GM21381 (cell line): ENCODE measurements around the gene C3orf22.
"Not testable (repeated sequence)": the region's sequence is repeated elsewhere in the genome, so short reads cannot be mapped to it uniquely, and the experiment has no call there.

Experiments used
- ATAC-seq: cut with Tn5 transposase; IDR thresholded peaks from one replicate; pipeline ENCODE4 v1.9.1; 2021; ENCODE audit warnings: mild to moderate bottlenecking, moderate library complexity; ENCODE audit not compliant: unreplicated experiment

C3orf22 gene, protein sequence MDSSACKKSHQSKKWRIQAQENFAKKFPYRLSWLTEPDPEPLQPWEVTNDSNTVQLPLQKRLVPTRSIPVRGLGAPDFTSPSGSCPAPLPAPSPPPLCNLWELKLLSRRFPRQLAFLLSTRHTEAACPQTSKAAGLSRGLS

DNA sequence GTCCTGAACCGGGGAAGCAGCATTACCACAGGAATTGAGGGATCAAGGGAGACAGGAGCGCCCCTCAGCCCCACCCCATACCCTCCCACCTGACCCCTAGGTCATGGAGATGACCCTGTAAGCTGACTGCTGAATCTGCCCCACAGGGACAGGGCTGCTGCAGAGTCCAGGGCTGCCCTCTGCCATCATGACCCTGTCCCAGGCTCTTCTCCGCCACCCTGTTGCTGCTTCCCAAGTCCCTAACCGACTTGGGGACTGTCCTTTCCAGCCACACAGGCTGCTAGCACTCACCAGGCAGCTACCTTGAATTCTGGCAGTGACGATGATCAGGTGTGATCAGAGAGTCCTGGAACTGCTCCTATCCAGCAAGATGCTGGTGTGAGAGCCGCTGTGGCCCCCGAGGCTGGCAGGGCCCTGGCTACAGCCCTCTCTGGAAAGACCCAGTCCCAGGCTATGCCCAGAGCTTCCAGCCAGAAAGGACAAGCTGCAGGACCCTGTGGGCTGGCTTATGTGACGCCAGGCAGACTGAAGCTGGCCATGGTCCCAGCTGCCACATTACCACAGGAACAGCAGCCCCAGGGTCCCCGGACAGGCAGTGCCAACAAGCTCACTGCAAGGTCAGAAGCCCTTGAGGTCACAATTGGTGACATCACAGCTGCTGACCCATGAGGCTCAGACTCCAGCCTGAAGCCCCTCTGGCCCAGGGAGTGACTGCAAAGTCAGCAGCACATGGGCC, at the start of gene C3orf22:
TSS of gene C3orf22 (minus strand) at position 597 of the 736 bp plus-strand sequence. CDS start 5,542 bp downstream, outside the sequence.
- ATAC-seq, result no peak

DNA sequence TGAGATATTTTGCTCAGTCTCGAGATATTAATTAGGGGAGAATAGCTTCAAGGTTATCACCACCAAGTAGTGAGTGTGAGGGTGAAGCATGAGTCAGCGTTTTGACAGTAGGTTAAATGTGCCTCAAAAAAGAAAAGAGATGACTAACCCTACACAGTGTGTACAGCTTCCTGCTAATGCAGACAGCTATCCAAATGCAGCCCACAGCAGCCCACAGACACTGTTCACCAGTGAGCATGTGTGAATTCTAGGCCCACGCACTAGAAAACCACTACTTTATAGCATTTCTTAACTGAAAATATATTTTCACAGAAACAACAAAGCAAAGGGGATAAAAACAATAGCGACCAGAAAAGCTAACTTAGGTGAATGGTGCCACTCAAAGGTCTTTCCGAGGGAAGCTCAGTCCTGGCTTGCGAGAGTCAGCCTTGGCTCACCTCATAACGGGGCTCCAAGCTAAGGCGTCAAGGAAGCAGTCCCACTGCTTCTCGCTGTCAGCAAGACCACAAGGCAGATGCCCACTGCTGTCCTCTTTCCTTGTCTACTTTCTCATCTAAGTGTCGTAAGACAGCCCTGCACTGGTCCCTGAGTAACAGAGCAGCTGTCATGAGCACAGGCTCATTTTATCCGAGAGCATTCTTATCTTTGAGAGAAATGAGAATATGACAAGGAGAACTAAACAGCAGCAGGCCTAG, 48.6 kb upstream of the C3orf22 start:
- no peak for ATAC-seq

DNA sequence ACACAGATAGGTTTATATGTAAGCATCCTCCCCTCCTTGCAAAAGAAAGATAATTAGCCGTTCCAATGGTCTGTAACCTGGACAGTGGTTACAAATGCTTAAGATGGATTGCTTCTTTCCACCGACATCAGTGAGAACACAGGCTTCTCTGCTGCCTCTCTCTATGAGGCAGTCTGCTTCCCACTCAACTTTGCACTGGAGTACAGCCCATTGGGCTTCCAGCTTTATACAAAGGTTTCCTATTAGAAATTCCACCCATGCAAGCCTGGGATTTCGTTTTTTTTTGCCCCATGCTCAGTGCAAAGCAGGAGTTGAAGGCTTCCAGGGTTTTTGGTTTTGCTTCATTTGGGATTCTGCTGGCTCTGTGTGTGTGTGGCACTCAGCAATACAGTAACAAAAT, 47.3 kb upstream of the C3orf22 start:
- no peak for ATAC-seq

DNA sequence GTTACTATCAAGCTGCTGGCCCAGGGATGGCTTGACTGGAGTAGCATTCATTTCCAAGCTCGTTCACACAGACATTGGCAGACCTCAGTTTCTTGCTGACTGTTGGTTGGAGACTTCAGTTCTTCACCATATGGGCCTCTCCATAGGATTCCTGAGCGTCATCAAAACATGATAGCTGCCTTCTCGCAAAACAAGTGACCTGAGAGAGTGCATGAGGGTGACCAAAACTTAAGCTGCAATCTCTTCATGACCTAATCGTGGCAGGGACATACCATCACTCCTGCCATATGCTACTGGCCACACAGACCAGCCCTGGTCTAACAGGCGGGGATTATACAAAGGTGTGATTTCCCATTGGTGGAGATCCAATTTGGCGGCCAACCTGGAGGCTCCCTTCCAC, 46.0 kb upstream of the C3orf22 start:
- no peak for ATAC-seq

DNA sequence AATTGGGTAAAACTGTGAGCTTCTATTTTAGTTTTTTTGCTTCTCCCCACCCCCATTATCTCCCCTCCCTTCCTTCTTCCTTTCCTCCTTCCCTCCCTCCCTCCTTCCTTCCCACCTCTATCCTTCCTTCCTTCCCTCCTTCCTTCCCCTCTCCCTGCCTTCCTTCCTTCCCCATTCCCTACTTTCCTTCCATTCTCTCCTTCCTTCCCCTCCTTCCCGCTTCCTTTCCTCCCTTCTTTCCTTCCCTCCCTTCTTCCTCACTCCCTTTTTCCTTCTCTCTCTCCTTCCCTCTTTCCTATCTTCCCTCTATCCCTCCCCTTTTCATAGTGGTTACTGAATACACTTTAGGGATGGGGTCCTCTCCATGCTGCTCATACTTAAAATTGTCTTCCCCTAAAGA, 40.4 kb upstream of the C3orf22 start:
- no peak for ATAC-seq

DNA sequence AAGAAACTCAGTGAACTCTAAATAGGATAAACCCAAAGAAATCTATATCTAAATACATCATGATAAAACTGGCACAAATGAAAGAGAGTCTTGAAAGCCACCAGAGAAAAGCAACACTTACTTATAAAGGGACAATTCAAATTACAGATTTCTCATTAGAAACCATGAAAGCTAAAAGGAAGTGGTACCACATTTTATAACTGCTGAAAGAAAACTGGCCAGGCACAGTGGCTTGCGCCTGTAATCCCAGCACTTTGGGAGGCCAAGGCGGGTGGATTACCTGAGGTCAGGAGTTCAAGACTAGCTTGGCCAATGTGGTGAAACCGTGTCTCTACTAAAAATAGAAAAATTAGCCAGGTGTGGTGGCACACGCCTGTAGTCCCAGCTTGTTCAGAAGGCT, 36.7 kb upstream of the C3orf22 start:
- ATAC-seq, result not testable (repeated sequence)

DNA sequence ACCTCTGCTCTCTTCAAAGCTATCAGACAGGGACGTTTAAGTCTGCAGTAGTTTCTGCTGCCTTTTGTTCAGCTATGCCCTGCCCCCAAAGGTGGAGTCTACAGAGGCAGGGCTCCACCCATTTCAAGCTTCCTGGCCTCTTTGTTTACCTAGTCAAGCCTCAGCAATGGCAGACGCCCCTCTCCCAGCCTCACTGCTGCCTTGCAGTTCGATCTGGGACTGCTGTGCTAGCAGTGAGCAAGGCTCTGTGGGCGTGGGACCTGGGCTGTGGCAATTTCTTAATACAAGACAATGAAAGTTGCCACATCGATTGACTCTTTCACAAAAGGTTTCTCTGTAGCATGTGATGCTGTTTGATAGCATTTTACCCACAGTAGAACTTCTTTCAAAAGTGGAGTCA, 32.8 kb upstream of the C3orf22 start:
- not testable (repeated sequence) for ATAC-seq

DNA sequence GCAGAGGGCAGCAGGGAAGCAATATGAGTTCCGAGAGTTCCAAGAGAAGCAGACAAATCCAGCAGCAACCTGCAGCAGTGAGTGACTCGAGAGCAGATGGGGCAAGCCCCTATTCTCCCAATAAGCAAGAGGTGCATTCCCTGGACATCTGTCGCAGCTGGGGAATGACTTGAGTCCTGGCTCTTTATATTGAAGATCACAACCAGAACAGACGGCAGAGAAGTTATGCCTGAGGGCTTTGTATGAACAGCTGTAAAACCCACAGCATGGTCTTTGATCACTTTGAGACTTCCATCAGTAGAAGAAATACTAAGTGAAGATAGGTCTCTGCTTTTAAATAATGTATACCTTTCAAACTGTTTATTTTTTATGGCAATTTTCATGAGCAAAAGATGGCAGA, 23.6 kb upstream of the C3orf22 start:
- no peak for ATAC-seq

DNA sequence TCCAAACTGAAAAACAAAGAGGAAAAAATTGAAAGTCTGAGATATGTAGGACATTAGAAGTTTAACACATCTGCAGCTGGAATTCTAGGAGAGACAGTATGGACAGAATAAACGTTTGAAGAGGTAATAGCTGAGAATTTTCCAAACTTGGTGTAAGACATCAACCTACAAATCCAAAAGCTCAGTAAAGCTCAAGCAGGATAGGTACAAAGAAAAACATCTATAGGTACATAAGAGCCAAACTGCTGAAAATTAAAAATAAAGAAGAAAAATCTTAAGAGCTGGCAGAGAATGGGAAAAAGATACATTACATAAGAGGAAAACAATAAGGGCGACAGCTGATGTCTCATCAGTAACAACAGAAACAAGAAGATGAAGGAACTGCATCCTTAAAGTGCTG, 22.8 kb upstream of the C3orf22 start:
- ATAC-seq, result no peak

DNA sequence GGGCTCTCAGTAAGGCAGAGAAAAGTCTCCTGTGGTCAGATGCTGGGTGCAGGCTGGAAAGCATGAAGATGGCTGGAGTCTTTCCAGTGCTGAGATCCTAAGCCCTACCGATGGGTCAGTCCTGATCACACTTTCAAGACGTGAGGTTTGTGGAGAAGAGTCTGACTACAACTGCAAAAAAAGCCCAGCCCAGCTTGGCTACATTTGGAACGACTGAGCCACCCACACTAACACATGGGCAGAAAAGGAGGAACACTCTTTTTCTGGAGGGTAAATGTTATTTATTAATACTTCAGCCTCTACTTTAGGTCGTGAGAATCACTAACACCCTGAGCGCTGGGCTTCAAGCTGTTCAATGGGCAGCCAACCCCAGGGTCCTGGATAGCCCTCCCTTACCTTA, 22.0 kb upstream of the C3orf22 start:
- no peak for ATAC-seq

DNA sequence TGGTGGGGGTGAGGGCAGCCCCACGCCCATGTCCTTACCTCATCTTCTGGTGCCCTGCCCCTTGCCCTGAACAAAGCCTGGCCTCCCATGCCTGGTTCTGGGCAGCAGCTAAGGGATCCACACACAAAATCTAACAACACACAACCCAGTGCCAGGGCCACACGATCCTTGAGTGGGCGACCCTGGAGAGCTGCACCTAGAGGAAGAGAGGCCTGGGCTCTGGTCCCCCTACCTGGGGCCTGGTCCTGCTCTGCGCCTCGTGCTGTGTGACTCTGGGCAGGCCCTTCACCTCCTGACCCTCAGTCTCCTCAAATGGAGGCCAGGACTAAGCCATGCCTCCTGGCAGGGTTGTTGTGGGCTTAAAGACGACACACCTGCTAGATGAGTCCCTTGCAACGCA, 20.0 kb upstream of the C3orf22 start:
- no peak for ATAC-seq

DNA sequence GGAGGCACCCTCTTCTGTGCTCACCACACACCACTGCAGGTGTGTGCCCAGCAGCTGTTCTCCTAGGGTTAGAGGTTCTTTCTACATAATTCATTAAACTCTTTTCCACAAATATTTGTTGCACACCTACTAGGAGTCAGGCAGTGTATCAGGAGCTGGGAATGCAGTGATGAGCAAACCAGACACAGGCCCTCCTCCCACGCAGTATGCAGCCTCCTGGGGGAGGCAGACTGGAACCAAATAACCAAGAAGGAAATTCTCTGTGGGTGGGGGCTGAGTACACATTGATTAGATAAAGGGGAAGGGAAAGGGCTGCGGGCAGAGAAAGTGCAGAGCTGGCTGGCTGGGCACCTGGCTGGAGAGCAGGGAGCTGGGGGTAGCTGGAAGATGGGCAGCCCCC, 18.5 kb upstream of the C3orf22 start:
- ATAC-seq, result no peak

DNA sequence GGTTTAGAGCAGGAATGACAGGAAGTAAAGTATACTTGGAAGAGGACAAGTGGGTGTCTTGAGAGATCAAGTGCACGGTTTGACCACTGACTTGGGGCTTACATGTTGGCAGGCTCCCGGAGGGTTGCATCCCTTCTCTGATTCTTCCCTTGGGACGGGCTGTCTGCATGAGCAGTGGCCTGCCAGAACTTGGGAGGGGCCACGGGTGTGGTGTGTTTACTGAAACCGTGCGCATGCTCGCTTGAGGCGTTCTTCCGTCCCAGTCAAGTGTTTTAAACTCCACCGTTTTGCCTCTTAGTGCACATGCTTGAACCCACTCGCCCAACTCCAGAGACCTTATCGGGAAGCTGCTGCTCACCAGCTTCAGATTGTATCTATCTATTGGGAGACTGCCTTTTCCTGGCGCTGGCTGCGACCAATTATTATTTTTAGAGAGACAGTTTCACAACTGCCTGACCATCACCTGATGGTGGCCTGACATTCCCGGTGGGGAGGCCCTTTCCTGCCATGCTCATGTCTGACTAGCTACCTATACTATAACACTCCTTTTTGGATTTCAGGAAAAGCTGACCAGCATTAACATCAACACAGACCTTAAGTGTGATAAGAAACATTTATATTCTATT, 14.9 kb upstream of the C3orf22 start:
- no peak for ATAC-seq

DNA sequence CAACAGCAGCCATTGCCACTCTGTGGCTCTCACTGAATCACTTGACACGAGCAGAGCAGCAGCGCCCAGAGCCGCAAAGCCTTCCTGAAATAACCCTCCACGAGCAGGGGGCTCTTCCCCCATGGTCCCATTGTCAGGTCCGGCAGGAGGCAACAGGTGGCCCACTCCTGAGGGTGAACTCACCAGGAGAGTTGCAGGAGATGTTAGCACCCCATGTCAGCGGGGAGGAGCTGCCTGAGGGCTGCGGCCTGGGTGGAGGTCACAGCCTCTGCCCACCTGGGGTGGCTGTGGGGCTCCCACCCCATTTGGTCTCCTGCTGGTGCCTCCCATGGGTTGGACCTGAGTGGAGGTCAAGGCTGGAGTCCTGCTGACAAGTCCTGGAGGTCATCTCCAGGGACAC, 12.3 kb upstream of the C3orf22 start:
- ATAC-seq, result no peak

DNA sequence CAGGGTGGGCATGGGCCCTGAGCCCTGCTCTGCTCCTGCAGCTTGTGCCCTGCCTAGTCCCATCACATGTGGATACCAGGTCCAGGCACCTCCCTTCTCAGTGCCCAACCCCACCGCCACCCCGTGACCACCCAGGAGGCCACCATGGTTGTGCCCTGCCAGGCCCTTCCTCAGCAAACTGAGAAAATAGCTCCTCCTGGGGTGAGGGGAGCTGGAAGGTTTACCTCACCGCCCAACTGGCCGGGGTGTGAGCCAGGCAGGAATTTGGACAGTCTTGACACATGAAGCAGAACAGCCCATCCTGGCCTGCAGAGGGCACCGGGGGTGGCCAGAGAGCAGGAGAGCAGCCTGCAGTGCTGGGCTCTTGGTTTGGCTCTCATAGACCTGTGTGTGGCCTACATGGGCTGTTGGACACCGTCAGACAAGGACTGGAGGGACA, 11.4 kb upstream of the C3orf22 start:
- ATAC-seq, result no peak

DNA sequence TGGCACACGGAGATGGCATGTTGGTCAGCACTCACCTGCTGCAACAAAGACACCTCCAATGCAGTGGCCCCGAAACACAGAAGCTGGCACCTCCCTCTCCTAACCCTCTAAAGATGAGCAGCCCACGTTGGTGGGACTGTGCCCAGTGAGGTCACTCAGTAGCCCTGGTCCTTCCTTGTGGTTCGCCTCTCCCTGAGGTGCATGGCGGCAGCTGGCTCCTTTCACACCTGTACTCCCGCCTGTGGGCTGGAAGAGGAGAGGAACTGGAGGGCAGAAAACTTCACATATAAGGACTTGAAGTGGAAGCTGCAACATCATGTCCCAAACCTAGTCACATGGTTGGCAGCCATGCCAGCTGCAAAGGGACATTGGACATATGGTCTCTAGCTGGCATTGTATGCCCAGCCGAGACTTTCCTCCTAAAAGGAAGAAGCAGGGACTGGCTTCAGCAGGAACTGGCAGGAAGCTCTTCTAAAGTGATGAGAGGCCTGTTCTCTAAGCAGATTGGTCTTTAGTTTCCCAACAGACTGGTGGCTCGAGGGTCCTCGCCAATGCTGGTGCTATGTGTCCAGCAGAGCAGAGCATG, 10.8 kb upstream of the C3orf22 start:
- ATAC-seq, result no peak

DNA sequence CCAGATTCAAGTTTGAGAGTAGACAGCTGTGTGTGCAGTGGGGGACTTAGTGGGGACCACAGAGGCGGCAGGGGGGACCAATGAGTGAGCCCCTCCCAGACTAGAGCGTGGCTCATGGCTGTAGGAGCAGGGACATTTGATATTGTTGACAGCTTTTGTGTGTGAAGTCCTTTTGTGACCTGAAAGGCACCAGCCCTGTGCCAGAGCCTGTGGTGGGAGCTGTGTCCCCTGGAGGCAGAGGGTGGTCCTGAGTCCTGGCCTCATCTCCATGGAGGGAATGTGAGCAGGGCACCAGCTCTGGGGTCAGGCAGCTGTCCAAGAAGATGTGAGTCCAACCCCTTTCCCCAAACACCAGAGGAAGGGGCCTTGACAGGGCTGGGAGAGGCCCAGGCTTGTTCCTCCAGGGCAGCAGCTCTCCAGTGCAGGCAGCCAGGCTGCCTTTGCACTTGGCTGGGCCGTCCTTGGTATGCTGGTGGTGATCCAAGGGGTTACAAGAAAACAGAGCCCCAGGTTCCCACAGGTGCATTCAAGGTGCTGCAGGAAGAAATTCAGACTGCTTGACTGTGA, 10.1 kb upstream of the C3orf22 start:
- no peak for ATAC-seq

DNA sequence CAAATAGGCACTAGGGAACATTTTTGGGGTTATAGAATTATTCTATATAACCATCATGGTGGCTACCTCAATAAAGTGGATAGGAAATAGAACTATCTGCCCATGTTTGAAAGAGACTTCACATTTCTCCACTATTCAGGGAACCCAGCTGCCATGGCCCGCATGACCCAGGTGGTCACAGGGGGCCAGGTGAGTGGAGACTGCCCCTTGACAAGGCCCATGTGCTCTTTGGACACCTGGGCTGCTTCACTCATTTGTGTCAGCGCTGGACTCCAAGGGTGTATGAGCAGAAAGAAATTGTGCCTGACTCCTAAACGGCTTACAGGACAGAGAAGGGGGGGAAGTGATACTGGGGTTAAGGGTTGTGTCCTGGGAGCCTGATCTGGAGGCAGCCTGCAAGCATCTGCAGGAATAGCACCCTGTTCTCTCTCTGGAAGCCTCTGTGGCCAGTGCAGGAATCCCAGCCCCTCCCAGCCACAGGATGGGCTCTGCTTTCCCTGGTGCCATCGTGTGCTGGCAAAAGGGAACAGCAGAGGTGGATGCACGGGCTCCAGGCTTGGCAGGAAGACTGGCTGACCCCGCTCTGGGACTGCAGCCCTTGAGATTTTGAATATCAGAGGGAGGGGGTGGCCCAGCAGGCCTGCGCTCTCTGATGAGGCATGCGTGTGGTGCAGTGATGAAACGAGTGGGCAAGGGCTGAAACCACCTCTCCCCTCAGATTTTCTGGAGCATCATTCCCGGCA, 9.1 kb upstream of the C3orf22 start:
- ATAC-seq, result no peak

DNA sequence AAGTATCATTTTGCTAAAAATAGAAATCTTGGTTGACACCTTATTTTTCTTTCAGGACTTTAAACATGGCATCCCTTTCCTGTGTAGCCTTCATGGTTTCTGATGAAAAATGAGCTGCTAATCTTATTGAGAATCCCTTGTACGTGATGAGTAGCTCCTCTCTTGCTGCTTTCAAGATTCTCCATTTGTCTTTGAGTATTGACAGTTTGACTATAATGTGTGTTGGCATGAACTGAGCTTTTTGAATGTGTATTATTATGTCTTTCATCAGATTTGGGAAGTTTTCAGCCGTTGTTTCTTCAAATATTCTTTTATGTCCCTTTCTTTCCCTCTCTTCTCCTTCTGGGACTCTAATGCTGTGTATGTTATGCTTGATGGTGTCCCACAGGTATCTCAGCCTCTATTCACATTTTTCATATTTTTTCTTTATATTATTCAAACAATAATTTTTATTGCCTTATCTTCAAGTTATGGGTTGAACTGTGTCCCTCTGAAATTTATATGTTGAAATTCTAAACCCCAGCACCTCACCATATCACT, 4.1 kb upstream of the C3orf22 start:
- ATAC-seq, result no peak

DNA sequence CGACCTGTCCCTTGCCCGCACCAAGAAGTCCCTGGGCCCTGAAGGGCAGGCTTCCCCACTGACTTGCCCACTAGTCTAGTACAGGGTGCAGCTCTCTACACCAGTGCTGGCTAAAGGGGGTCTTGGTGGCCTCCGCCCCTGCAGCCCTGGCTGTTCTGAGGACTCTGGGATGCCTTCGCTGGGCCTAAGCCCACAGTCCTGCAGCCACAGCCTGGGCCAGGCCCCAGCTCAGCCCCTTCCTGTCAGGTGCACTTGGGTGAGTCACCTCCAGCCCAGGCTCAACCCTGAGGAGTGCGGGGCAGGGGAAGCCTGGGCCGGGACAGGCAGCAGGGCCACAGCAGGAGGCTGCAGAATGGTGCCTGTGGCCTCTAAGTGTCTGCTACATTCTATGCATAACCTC, 971 bp downstream of the C3orf22 start:
- ATAC-seq, result no peak
